GM21423 (cell line): ENCODE measurements around the gene SDK2.

Experiments
- ATAC-seq: cut with Tn5 transposase; IDR thresholded peaks from one replicate; pipeline ENCODE4 v1.9.1; 2021; ENCODE audit warnings: mild to moderate bottlenecking, moderate library complexity; ENCODE audit not compliant: unreplicated experiment

Gene SDK2

GRCh38 chr17:73351764-73352163 lies 292.5 kb downstream of the SDK2 start:
- no peak for ATAC-seq

- no peak for ATAC-seq
Measured at GRCh38 chr17:73350864-73351263, 293.4 kb downstream of the SDK2 start.

GRCh38 chr17:73349647-73350046 lies 294.6 kb downstream of the SDK2 start:
- ATAC-seq, result no peak

- ATAC-seq, result no peak
Measured at GRCh38 chr17:73349138-73349537, 295.1 kb downstream of the SDK2 start.

GRCh38 chr17:73348829-73349095 lies 295.5 kb downstream of the SDK2 start:
- ATAC-seq, result no peak

GRCh38 chr17:73348018-73348828 lies 296.0 kb downstream of the SDK2 start:
- no peak for ATAC-seq

GRCh38 chr17:73347351-73347750 lies 296.9 kb downstream of the SDK2 start:
- ATAC-seq, result no peak

- no peak for ATAC-seq
Measured at GRCh38 chr17:73346501-73347162, 297.6 kb downstream of the SDK2 start.

GRCh38 chr17:73343739-73344454 lies 300.3 kb downstream of the SDK2 start:
- ATAC-seq, result no peak

GRCh38 chr17:73343168-73343634 lies 301.0 kb downstream of the SDK2 start:
- no peak for ATAC-seq

GRCh38 chr17:73342541-73343167 lies 301.6 kb downstream of the SDK2 start:
- no peak for ATAC-seq

- ATAC-seq, result no peak
Measured at GRCh38 chr17:73342050-73342522, 302.2 kb downstream of the SDK2 start.

- ATAC-seq, result no peak
Measured at GRCh38 chr17:73341350-73342049, 302.7 kb downstream of the SDK2 start.

GRCh38 chr17:73340093-73340596 lies 304.1 kb downstream of the SDK2 start:
- no peak for ATAC-seq

GRCh38 chr17:73338566-73339197 lies 305.6 kb downstream of the SDK2 start:
- ATAC-seq, result no peak

GRCh38 chr17:73338050-73338521 lies 306.2 kb downstream of the SDK2 start:
- no peak for ATAC-seq

- ATAC-seq, result no peak
Measured at GRCh38 chr17:73337330-73337710, 306.9 kb downstream of the SDK2 start.

- no peak for ATAC-seq
Measured at GRCh38 chr17:73336408-73337329, 307.6 kb downstream of the SDK2 start.
